ENCODE data around the gene XXYLT1.
A peak's percentile ranks its signal among the peaks of the same experiment; 100 is the strongest.
"Not testable (repeated sequence)": the region's sequence is repeated elsewhere in the genome, so short reads cannot be mapped to it uniquely, and the experiment has no call there.

The XXYLT1 gene

DNA sequence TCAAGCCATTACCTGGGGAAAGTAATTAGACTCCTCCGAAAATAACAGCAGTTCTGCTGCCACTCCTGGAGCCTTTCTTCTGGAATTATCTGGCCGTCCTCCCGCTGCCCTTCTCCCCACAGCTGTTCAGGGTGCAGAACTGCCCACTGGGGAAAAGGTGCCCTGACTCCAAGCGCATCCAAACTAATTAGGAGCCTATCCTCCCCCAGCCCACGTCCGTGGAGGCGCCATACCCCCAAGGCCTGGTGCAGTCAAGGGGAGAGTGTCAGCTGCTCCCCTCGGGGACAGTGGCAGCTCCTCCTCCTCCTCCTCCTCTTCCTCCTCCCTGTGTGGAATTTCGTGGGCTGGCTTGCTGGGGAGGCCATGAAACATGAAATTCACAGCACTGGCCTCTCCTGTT is 177.2 kb downstream of the XXYLT1 start:
- no peak for DNase-seq (ENCODE audit: extremely low read depth, insufficient read length)
- no peak for TF ChIP-seq CTCF (IDR thresholded peaks at IDR 0.05; ENCODE audit: insufficient read depth, low read length, poor library complexity, severe bottlenecking)
- Histone ChIP-seq H3K4me3 (replicated peaks; ENCODE audit: low read depth, low read length) (peak overlapping the region; percentile 58), H3K36me3 (ENCODE audit: control insufficient read depth, insufficient read depth, low read length) (no peaks in the 10 kb centered on the region), H3K27me3 (replicated peaks; ENCODE audit: control insufficient read depth, insufficient read depth, low read length) (no peaks in the 10 kb centered on the region)

DNA sequence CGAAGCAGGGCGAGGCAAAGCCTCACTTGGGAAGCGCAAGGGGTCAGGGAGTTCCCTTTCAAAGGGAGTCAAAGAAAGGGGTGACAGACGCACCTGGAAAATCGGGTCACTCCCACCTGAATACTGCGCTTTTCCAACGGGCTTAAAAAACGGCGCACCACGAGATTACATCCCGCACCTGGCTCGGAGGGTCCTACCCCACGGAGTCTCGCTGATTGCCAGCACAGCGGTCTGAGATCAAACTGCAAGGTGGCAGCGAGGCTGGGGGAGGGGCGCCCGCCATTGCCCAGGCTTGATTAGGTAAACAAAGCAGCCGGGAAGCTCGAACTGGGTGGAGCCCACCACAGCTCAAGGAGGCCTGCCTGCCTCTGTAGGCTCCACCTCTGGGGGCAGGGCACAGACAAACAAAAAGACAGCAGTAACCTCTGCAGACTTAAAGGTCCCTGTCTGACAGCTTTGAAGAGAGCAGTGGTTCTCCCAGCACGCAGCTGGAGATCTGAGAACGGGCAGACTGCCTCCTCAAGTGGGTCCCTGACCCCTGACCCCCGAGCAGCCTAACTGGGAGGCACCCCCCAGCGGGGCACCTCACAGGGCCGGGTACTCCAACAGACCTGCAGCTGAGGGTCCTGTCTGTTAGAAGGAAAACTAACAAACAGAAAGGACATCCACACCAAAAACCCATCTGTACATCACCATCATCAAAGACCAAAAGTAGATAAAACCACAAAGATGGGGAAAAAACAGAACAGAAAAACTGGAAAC is 182.9 kb downstream of the XXYLT1 start:
- not testable (repeated sequence) for DNase-seq (ENCODE audit: extremely low read depth, insufficient read length); H3K4me3 ChIP-seq (replicated peaks; ENCODE audit: low read depth, low read length); H3K36me3 ChIP-seq (ENCODE audit: control insufficient read depth, insufficient read depth, low read length); H3K27me3 ChIP-seq (replicated peaks; ENCODE audit: control insufficient read depth, insufficient read depth, low read length)

GRCh38 chr3:195087328-195087727 is 183.6 kb downstream of the XXYLT1 start:
- TF ChIP-seq CTCF (IDR thresholded peaks at IDR 0.05; ENCODE audit: insufficient read depth, low read length, poor library complexity, severe bottlenecking): no peak
- DNase-seq (ENCODE audit: extremely low read depth, insufficient read length): no peak
- no peak overlapping the region for H3K4me3 ChIP-seq (replicated peaks; ENCODE audit: low read depth, low read length)
- H3K27me3 ChIP-seq (replicated peaks; ENCODE audit: control insufficient read depth, insufficient read depth, low read length): no peaks in the 10 kb centered on the region
- no peaks in the 10 kb centered on the region for H3K36me3 ChIP-seq (ENCODE audit: control insufficient read depth, insufficient read depth, low read length)

GRCh38 chr3:195086885-195087284 is 184.1 kb downstream of the XXYLT1 start:
- TF ChIP-seq CTCF (IDR thresholded peaks at IDR 0.05; ENCODE audit: insufficient read depth, low read length, poor library complexity, severe bottlenecking): no peak
- no peaks in the 10 kb centered on the region for H3K27me3 ChIP-seq (replicated peaks; ENCODE audit: control insufficient read depth, insufficient read depth, low read length)
- no peaks in the 10 kb centered on the region for H3K36me3 ChIP-seq (ENCODE audit: control insufficient read depth, insufficient read depth, low read length)
- no peak overlapping the region for H3K4me3 ChIP-seq (replicated peaks; ENCODE audit: low read depth, low read length)
- no peak for DNase-seq (ENCODE audit: extremely low read depth, insufficient read length)

DNA sequence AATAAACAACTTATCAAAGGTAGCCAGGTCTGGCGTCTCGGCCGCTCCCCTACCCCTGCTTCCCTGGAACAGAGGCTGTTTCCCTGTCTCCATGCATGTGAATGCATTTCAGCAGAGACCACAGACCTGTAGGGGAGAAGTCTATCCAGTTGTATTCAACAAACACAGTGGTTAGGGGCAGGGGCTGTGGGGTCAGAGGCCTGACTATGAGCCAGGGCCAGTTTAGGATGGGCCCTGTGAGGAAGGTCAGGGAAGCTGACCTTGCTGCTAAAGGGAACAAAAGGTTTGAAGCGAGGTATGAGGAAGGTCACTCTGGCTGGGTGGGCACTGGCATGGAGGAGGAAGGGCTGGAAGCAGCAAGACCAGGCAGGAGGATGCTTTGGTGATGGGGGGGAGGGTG is 184.6 kb downstream of the XXYLT1 start:
- TF ChIP-seq CTCF (IDR thresholded peaks at IDR 0.05; ENCODE audit: insufficient read depth, low read length, poor library complexity, severe bottlenecking): no peak
- DNase-seq (ENCODE audit: extremely low read depth, insufficient read length): no peak
- Histone ChIP-seq H3K4me3 (replicated peaks; ENCODE audit: low read depth, low read length) (no peak overlapping the region), H3K27me3 (replicated peaks; ENCODE audit: control insufficient read depth, insufficient read depth, low read length) (no peaks in the 10 kb centered on the region), H3K36me3 (ENCODE audit: control insufficient read depth, insufficient read depth, low read length) (no peaks in the 10 kb centered on the region)

DNA sequence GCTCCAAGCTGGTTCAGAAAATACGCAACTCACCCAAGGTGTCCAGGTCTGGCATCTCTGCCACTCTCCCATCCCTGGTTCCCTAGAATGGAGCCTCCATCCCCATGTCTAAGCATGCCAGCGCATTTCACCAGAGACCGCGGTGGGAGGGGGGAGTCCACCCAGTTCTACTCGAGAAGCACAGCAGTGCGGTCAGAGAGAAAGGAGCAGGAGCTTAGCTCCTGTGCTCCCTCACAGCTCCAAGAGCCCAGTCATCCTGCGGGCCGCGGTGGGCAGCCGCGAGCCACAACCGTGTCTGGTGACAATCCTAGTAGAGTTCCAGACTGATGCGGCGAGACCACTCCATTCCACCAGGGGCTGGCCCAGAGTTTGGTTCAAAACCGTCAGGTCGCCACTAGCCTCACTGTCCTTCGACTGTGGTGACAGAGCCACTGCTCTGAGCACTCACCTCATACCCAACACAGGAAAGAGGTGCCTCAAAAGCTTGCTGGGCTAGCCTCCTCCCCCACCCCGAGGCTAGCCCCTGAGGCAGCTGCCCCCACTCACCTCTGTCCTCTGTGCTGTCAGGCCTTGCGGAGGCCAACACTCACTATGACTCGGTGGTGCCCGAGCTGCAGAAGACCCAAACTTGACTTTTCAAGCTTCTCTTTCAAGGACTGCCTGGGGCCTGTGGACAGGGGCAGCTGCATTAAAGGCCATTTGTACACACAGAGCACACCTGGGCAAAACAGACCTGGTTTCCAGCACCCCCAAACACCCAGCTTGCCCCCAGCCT is 185.4 kb downstream of the XXYLT1 start:
- Histone ChIP-seq H3K36me3 (ENCODE audit: control insufficient read depth, insufficient read depth, low read length) (no peaks in the 10 kb centered on the region), H3K27me3 (replicated peaks; ENCODE audit: control insufficient read depth, insufficient read depth, low read length) (no peaks in the 10 kb centered on the region), H3K4me3 (replicated peaks; ENCODE audit: low read depth, low read length) (no peak overlapping the region)
- no peak for DNase-seq (ENCODE audit: extremely low read depth, insufficient read length)
- no peak for TF ChIP-seq CTCF (IDR thresholded peaks at IDR 0.05; ENCODE audit: insufficient read depth, low read length, poor library complexity, severe bottlenecking)
